Spinal cord (tissue), 10 donors: Measurements from ENCODE around the gene TMEM134. TPM values are rescaled to one million over a fixed set of nuclear protein-coding genes. Genes with fewer than 3 reads are reported as not detected.

Experiments used
- DNase-seq, 6 donors: peaks; one replicate each; pipeline versions ENCODE4 v3.0.0 to v3.0.0-alpha.2; 2013 to 2015; ENCODE audit warnings: low spot score in 6 of 6, low read depth in 4 of 6
- H3K27ac ChIP-seq: one replicate; pipeline ENCODE4 v1.5.1; 2013; ENCODE audit warnings: low read depth, low read length, control low read depth
- H3K27me3 ChIP-seq: one replicate; pipeline ENCODE4 v1.6.1; 2013; ENCODE audit warnings: low read length; ENCODE audit not compliant: control insufficient read depth, insufficient read depth
- H3K36me3 ChIP-seq: one replicate; pipeline ENCODE4 v1.6.1; 2013; ENCODE audit warnings: low read length; ENCODE audit not compliant: control insufficient read depth, insufficient read depth
- H3K4me1 ChIP-seq: one replicate; pipeline ENCODE4 v1.6.1; 2013; ENCODE audit warnings: low read length; ENCODE audit not compliant: control insufficient read depth, insufficient read depth
- H3K4me3 ChIP-seq: one replicate; pipeline ENCODE4 v1.5.1; 2013; ENCODE audit warnings: low read depth, low read length, control low read depth
- H3K9me3 ChIP-seq: one replicate; pipeline ENCODE4 v1.6.1; 2013; ENCODE audit warnings: low read length; ENCODE audit not compliant: control insufficient read depth, insufficient read depth
- WGBS: methylation state at CpG from one replicate; pipeline ENCODE4 v1.1.5; 2013; ENCODE audit warnings: missing lambda C conversion rate; ENCODE audit not compliant: insufficient coverage; 5-methylcytosine and 5-hydroxymethylcytosine counted together
- polyA plus RNA-seq, 2 donors: library from polyadenylated mRNA; unstranded; fragments of 120-200 nt; gene quantifications; one replicate each; pipeline ENCODE4 v1.2.1, GENCODE V29; 2013; ENCODE audit not compliant: insufficient read length in 2 of 2
- total RNA-seq, 2 donors: library from RNA; depleted of rRNA in 1 of 2; stranded (reverse); fragments of 120-200 nt in 1 of 2; fragments of >200 nt in 1 of 2; gene quantifications; one replicate each; pipeline versions ENCODE4 v1.2.3 to v1.2.4, GENCODE V29; 2013 to 2014
- donor health status: healthy.

TMEM134 gene
- total and polyA plus RNA-seq, 4 donors, result 14.9 to 69.0 (median 34.2) TPM

- no peak overlapping the region for H3K27ac ChIP-seq
- DNase-seq, result no peak
- H3K4me3 ChIP-seq, result no peak overlapping the region
- H3K27me3 ChIP-seq, result no peaks in the 10 kb centered on the region
- peaks cover 100% of the 10 kb centered on the region for H3K36me3 ChIP-seq
- 94% methylated on average over 59 of the region's 65 CpGs for WGBS
- H3K9me3 ChIP-seq, result no peaks in the 10 kb centered on the region
- peaks cover 11% of the 10 kb centered on the region for H3K4me1 ChIP-seq
Observed at GRCh38 chr11:67493548-67494370, 24.7 kb upstream of the TMEM134 start.

- Histone ChIP-seq H3K9me3 (no peaks in the 10 kb centered on the region), H3K27ac (no peak overlapping the region), H3K4me3 (no peak overlapping the region), H3K27me3 (no peaks in the 10 kb centered on the region), H3K4me1 (peaks cover 5% of the 10 kb centered on the region), H3K36me3 (peaks cover 99% of the 10 kb centered on the region)
- WGBS, result 84% methylated on average over 45 of the region's 46 CpGs
- no peak for DNase-seq
Observed at GRCh38 chr11:67492801-67493547, 23.9 kb upstream of the TMEM134 start.

GRCh38 chr11:67492069-67492727 lies 23.1 kb upstream of the TMEM134 start:
- Histone ChIP-seq H3K27ac (no peak overlapping the region), H3K27me3 (no peaks in the 10 kb centered on the region), H3K9me3 (no peaks in the 10 kb centered on the region), H3K4me3 (no peak overlapping the region), H3K4me1 (peaks cover 5% of the 10 kb centered on the region), H3K36me3 (peaks cover 99% of the 10 kb centered on the region)
- DNase-seq, result no peak
- 86% methylated on average over 19 of the region's 19 CpGs for WGBS

- no peak overlapping the region for H3K4me3 ChIP-seq
- no peak overlapping the region for H3K27ac ChIP-seq
- H3K4me1 ChIP-seq, result peaks cover 5% of the 10 kb centered on the region
- WGBS, result 81% methylated on average over 15 of the region's 24 CpGs
- DNase-seq, result no peak
- H3K36me3 ChIP-seq, result peaks cover 99% of the 10 kb centered on the region
- no peaks in the 10 kb centered on the region for H3K27me3 ChIP-seq
- no peaks in the 10 kb centered on the region for H3K9me3 ChIP-seq
Observed at GRCh38 chr11:67491276-67492068, 22.4 kb upstream of the TMEM134 start.

GRCh38 chr11:67490727-67491065 lies 21.6 kb upstream of the TMEM134 start:
- peaks cover 94% of the 10 kb centered on the region for H3K36me3 ChIP-seq
- no peak for DNase-seq
- 65% methylated on average over 13 of the region's 15 CpGs for WGBS

GRCh38 chr11:67489885-67490726 lies 21.1 kb upstream of the TMEM134 start:
- no peak for DNase-seq
- peaks cover 88% of the 10 kb centered on the region for H3K36me3 ChIP-seq
- no peak overlapping the region for H3K27ac ChIP-seq
- H3K27me3 ChIP-seq, result no peaks in the 10 kb centered on the region
- no peaks in the 10 kb centered on the region for H3K9me3 ChIP-seq
- 84% methylated on average over 17 of the region's 23 CpGs for WGBS
- peaks cover 6% of the 10 kb centered on the region for H3K4me1 ChIP-seq
- H3K4me3 ChIP-seq, result no peak overlapping the region

More at GRCh38 chr11:67490727-67491065, 21.6 kb upstream of the TMEM134 start:
- Histone ChIP-seq H3K4me3 (no peak overlapping the region), H3K4me1 (peaks cover 5% of the 10 kb centered on the region), H3K9me3 (no peaks in the 10 kb centered on the region), H3K27me3 (no peaks in the 10 kb centered on the region), H3K27ac (no peak overlapping the region)

GRCh38 chr11:67489203-67489884 lies 20.3 kb upstream of the TMEM134 start:
- Histone ChIP-seq H3K27me3 (no peaks in the 10 kb centered on the region), H3K36me3 (peaks cover 85% of the 10 kb centered on the region), H3K9me3 (no peaks in the 10 kb centered on the region), H3K4me1 (peaks cover 13% of the 10 kb centered on the region), H3K4me3 (no peak overlapping the region), H3K27ac (no peak overlapping the region)
- no peak for DNase-seq
- WGBS, result 83% methylated on average over 23 of the region's 25 CpGs

- H3K9me3 ChIP-seq, result peaks cover 2% of the 10 kb centered on the region
- H3K4me1 ChIP-seq, result peaks cover 32% of the 10 kb centered on the region
- DNase-seq, result no peak
- no peaks in the 10 kb centered on the region for H3K27me3 ChIP-seq
- H3K4me3 ChIP-seq, result no peak overlapping the region
- peaks cover 58% of the 10 kb centered on the region for H3K36me3 ChIP-seq
- no peak overlapping the region for H3K27ac ChIP-seq
- WGBS, result 97% methylated on average over 16 of the region's 20 CpGs
Observed at GRCh38 chr11:67486481-67487195, 17.6 kb upstream of the TMEM134 start.
